Skin of body (tissue), 2 donors: ENCODE measurements around the gene CIT. TPM values are rescaled to one million over a fixed set of nuclear protein-coding genes. Genes with fewer than 3 reads are reported as not detected.

Source experiments
- DNase-seq: peaks from one replicate; lab custom pipeline; 2025; lab: John Stamatoyannopoulos, UW
- total RNA-seq: library from RNA; depleted of rRNA; stranded (reverse); fragments of >200 nt; gene quantifications from one replicate; pipeline ENCODE4 v1.2.3, GENCODE V29; 2014

CIT gene
- total RNA-seq, 1 donor from 2014 or later = 10.7 TPM

DNA sequence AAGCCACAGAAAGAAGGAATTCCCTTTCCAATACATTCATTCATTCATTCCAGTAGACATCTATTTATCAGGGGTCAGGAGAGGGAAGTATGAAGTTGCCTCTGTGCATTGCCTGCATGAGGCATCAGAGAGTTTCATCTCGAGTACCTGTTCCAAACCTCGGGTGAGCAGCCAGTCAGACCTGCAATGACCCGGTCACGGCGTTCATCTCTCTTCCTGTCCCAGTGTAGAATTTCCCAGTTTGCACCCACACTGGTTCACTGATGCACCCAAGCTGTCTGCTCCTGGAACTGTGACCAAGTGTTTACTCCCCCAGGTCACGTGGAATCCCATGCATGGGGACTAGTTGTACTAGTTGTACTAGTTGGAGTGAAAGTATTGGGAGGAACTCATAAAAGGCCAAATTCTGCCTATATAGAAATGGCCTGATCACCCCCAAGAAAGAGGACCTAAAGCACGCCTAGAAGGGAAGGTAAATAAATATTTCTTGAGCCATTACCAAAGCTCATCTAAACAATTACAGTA is 231.5 kb downstream of the CIT start:
- no peak for DNase-seq

DNA sequence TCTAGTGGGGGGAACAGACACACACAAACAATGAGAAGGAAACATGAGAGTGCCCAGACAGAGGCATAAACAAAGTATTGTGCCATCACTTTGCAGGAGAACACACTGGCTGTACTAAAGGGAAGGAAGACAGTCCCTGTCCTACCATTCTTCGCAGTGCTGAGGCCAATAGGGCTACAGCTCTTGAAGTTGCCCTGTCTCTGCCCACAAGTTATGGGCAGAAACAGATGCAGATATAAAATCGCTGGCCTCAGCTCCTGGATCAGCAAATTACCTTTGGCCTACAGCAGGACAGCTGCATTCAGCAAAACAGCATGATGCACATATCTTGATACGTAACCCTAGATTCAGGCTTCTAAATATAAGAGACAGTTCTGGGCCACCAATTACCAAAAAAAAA is 232.2 kb downstream of the CIT start:
- DNase-seq = no peak

GRCh38 chr12:119642986-119643385 is 234.1 kb downstream of the CIT start:
- DNase-seq = no peak

Other genes starting within 250 kb of the CIT start
- 12.7 TPM for gene PRKAB1, start 209.2 kb downstream of the CIT start, total RNA-seq
- gene BICDL1, start 111.9 kb upstream of the CIT start, total RNA-seq = 22.5 TPM
- 14.6 TPM for gene RAB35, start 239.4 kb upstream of the CIT start, total RNA-seq